PC-9 (cell line): ENCODE measurements around the gene BCL2. TPM values are rescaled to one million over a fixed set of nuclear protein-coding genes. Genes with fewer than 3 reads are reported as not detected.

ENCODE experiments used
- Bru-seq: library from RNA; stranded (reverse); fragments of 400-500 nt; gene quantifications from one replicate; lab custom pipeline; 2021; lab: Mats Ljungman, UMichigan
- BruChase-seq, 2 experiments: library from RNA; stranded (reverse); fragments of 400-500 nt; gene quantifications; one replicate each; lab custom pipeline; 2021; lab: Mats Ljungman, UMichigan
- BruUV-seq: library from RNA; stranded (reverse); fragments of 400-500 nt; replicated peaks from 2 replicates; lab custom pipeline; 2021; lab: Mats Ljungman, UMichigan
- CTCF ChIA-PET: fragments of 300-600 bp; sonication (Branson Sonifier 250); formaldehyde crosslinking; loops from one replicate; lab custom pipeline; 2022; ENCODE audit warnings: antibody characterized with exemption; lab: Charles Lee
- POLR2A ChIA-PET: fragments of 300-600 bp; sonication (Branson Sonifier 250); formaldehyde crosslinking; loops from one replicate; lab custom pipeline; 2022; ENCODE audit warnings: antibody characterized with exemption; ENCODE audit not compliant: unreplicated experiment; lab: Charles Lee
- DNase-seq, 2 experiments: peaks; one replicate each; pipeline versions ENCODE4 v3.0.0 to v3.0.0-alpha.2; 2015 to 2022; ENCODE audit warnings: mixed read lengths in 1 of 2
- H2AFZ ChIP-seq: fragments of 200-600 bp; sonication (generic); 2 replicates; pipeline ENCODE4 v1.8.1; 2017; ENCODE audit warnings: antibody characterized with exemption
- H3F3A ChIP-seq: fragments of 200-600 bp; sonication (generic); 2 replicates; pipeline ENCODE4 v1.8.1; 2017; ENCODE audit warnings: antibody characterized with exemption, mild to moderate bottlenecking, low read depth; ENCODE audit not compliant: insufficient read depth
- H3K27ac ChIP-seq: fragments of 200-600 bp; sonication (generic); 2 replicates; pipeline ENCODE4 v1.6.1; 2016; ENCODE audit warnings: mixed run types
- H3K27me3 ChIP-seq: fragments of 200-600 bp; sonication (generic); 2 replicates; pipeline ENCODE4 v1.6.1; 2016; ENCODE audit warnings: low read depth, mixed run types; ENCODE audit not compliant: insufficient read depth
- H3K36me3 ChIP-seq: fragments of 200-600 bp; sonication (generic); 2 replicates; pipeline ENCODE4 v1.6.1; 2016; ENCODE audit warnings: low read depth, mixed run types
- H3K4me1 ChIP-seq: fragments of 200-600 bp; sonication (generic); replicated peaks from 2 replicates; pipeline ENCODE4 v1.6.1; 2016; ENCODE audit warnings: mixed run types; ENCODE audit not compliant: insufficient read depth
- H3K4me2 ChIP-seq: fragments of 200-600 bp; sonication (generic); 2 replicates; pipeline ENCODE4 v1.6.1; 2017; ENCODE audit warnings: mixed run types
- H3K4me3 ChIP-seq: fragments of 200-600 bp; sonication (generic); 2 replicates; pipeline ENCODE4 v1.6.1; 2016; ENCODE audit warnings: mixed run types
- H3K79me2 ChIP-seq: fragments of 200-600 bp; sonication (generic); 2 replicates; pipeline ENCODE4 v1.6.1; 2017; ENCODE audit warnings: low read depth, mixed run types
- H3K9me2 ChIP-seq: fragments of 200-600 bp; sonication (generic); 2 replicates; pipeline ENCODE4 v1.8.1; 2017; ENCODE audit warnings: mild to moderate bottlenecking; ENCODE audit not compliant: insufficient read depth
- H3K9me3 ChIP-seq: fragments of 200-600 bp; sonication (generic); 2 replicates; pipeline ENCODE4 v1.8.1; 2016; ENCODE audit warnings: low read depth; ENCODE audit not compliant: insufficient read depth
- H4K20me1 ChIP-seq: fragments of 200-600 bp; sonication (generic); 2 replicates; pipeline ENCODE4 v1.8.1; 2017; ENCODE audit not compliant: insufficient read depth
- EZH2 ChIP-seq: fragments of 200-600 bp; sonication (generic); IDR thresholded peaks from 2 replicates; pipeline ENCODE4 v1.8.0; 2017; ENCODE audit warnings: antibody characterized with exemption, low read depth
- intact Hi-C: fragments of 100-400 bp; cut with micrococcal nuclease; formaldehyde crosslinking; loops from one replicate; pipeline ENCODE4 v1.10.0; 2022; ENCODE audit not compliant: unreplicated experiment
- long read RNA-seq: library from polyadenylated mRNA; stranded (forward); transcript quantifications from one replicate; pipeline ENCODE4 v2.0.0, GENCODE V29; 2022
- total RNA-seq: library from RNA; stranded (reverse); gene quantifications from 2 replicates; pipeline ENCODE4 v1.2.3, GENCODE V29; 2021
- TF ChIP-seq, protein P1 (sequence below): fragments of 200-600 bp; sonication (generic); conservative IDR thresholded peaks from 2 replicates; pipeline ENCODE4 v1.6.1; 2017; ENCODE audit warnings: mixed run types, antibody characterized with exemption, mild to moderate bottlenecking, moderate library complexity

Gene BCL2
- total RNA-seq (2.0 TPM in 2 replicates), Bru-seq, nascent RNA (percentile 43 among the genes with signal in this experiment), BruChase-seq, experiment 1, labeled RNA remaining after a 2-hour chase (percentile 46 among the genes with signal in this experiment), BruChase-seq, experiment 2, labeled RNA remaining after a 6-hour chase (percentile 45 among the genes with signal in this experiment)
- long read RNA-seq, full-length matches to known transcripts = 1 of 1 reads
- long read RNA-seq, partial matches to known transcripts = 0 of 1 reads
- long read RNA-seq, other reads (novel, unspliced or antisense) = 0 of 1 reads

- Histone ChIP-seq H3K4me3 (peak within 1 kb of the TSS; percentile 87), H3K9me3 (no peaks in the 10 kb centered on the region), H3K4me1 (peaks cover 18% of the 10 kb centered on the region; the same call in 1 of the 2 replicates), H4K20me1 (no peaks in the 10 kb centered on the region), H3K4me2 (peak within 1 kb of the TSS; percentile 90), H3F3A (peaks cover 11% of the 10 kb centered on the region; the same call in 1 of the 2 replicates), H2AFZ (peak within 1 kb of the TSS; percentile 98), H3K27ac (0 out of 2 replicates have a peak within 1 kb of the TSS, but pooled peaks have one; percentile 43), H3K9me2 (no peaks in the 10 kb centered on the region), H3K27me3 (no peaks in the 10 kb centered on the region), H3K79me2 (no peaks in the 10 kb centered on the region), H3K36me3 (no peaks in the 10 kb centered on the region)
- TF ChIP-seq EZH2 = no peak
- TF ChIP-seq, protein P1, sequence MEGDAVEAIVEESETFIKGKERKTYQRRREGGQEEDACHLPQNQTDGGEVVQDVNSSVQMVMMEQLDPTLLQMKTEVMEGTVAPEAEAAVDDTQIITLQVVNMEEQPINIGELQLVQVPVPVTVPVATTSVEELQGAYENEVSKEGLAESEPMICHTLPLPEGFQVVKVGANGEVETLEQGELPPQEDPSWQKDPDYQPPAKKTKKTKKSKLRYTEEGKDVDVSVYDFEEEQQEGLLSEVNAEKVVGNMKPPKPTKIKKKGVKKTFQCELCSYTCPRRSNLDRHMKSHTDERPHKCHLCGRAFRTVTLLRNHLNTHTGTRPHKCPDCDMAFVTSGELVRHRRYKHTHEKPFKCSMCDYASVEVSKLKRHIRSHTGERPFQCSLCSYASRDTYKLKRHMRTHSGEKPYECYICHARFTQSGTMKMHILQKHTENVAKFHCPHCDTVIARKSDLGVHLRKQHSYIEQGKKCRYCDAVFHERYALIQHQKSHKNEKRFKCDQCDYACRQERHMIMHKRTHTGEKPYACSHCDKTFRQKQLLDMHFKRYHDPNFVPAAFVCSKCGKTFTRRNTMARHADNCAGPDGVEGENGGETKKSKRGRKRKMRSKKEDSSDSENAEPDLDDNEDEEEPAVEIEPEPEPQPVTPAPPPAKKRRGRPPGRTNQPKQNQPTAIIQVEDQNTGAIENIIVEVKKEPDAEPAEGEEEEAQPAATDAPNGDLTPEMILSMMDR = no peak
- DNase-seq = peak in 1 of 2 experiments; percentile 16
- intact Hi-C loops = loop anchor here (1.0 to 10.0 kb wide), 4 partner anchors 82 to 732 kb away; no protein-coding TSS in a partner anchor
- BruUV-seq = no TSS peak
- POLR2A ChIA-PET = no interaction called here
- CTCF ChIA-PET = interaction anchor here (0.7 kb wide), 1 partner anchor 684 kb away, joined by 4 read pairs; no protein-coding TSS in a partner anchor
These were observed at the start of gene BCL2 for GRCh38 chr18:63319383-63320122. TSS of gene BCL2 (minus strand) at chr18:63319769.

GRCh38 chr18:63368611-63369010 is 49.0 kb upstream of the BCL2 start:
- intact Hi-C loops = loop anchor here (10.0 kb wide), 1 partner anchor 476 kb away; no protein-coding TSS in a partner anchor
- ChIA-PET CTCF (no interaction called here), POLR2A (no interaction called here)
- DNase-seq = no peak
- Histone ChIP-seq H3K27me3 (no peaks in the 10 kb centered on the region), H4K20me1 (peaks cover 10% of the 10 kb centered on the region), H3K79me2 (peaks cover 33% of the 10 kb centered on the region), H2AFZ (peak overlapping the region; percentile 95; the same call in 1 of the 2 replicates), H3K36me3 (0 out of 2 replicates have a peak, but pooled peaks cover 4% of the 10 kb centered on the region), H3K4me3 (peak overlapping the region; percentile 99; the same call in 1 of the 2 replicates), H3K27ac (no peak overlapping the region), H3K4me2 (peak overlapping the region; percentile 98), H3K9me3 (no peaks in the 10 kb centered on the region; the same call in 1 of the 2 replicates), H3F3A (peaks cover 12% of the 10 kb centered on the region; the same call in 1 of the 2 replicates), H3K4me1 (peaks cover 20% of the 10 kb centered on the region), H3K9me2 (no peaks in the 10 kb centered on the region)
- BruUV-seq = no TSS peak
- TF ChIP-seq, protein P1 = no peak
- no peak for TF ChIP-seq EZH2
